ENCODE results near the gene PPP6R3. TPM values are rescaled to one million over a fixed set of nuclear protein-coding genes. Genes with fewer than 3 reads are reported as not detected.

Gene PPP6R3
- total RNA-seq, 2 experiments from 2014 or later, result 95.4 to 103 TPM

DNA sequence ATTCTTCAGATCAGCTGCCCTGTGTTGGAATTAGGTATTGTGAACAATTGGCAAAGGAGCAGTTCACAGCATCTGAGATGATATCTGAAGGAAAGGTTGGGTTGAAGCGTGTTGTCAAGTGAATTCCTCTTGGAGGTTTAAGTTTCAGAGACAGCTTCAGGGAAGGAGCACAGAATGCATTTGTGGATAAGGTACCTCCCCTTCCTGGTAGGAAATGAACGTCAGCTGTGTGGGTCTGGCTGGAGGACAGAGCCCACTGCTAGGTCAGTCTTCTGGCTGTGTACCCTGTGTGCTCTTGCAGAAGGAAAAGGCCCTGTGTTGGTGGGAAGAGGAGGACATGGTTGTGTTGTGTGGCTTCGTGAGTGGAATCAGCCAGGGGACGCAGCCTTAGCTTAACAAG, 135.7 kb downstream of the PPP6R3 start:
- Mint-ChIP-seq H3K27ac (no peak overlapping the region), H3K4me1 (ENCODE audit: low read depth) (no peaks in the 10 kb centered on the region), H3K27me3 (no peaks in the 10 kb centered on the region), H3K36me3 (ENCODE audit: low read depth) (peaks cover 57% of the 10 kb centered on the region), H3K4me3 (no peak overlapping the region), H3K9me3 (no peaks in the 10 kb centered on the region)
- ATAC-seq, result no peak
- POLR2A ChIA-PET, result no interaction called here
- TF ChIP-seq, protein P1, sequence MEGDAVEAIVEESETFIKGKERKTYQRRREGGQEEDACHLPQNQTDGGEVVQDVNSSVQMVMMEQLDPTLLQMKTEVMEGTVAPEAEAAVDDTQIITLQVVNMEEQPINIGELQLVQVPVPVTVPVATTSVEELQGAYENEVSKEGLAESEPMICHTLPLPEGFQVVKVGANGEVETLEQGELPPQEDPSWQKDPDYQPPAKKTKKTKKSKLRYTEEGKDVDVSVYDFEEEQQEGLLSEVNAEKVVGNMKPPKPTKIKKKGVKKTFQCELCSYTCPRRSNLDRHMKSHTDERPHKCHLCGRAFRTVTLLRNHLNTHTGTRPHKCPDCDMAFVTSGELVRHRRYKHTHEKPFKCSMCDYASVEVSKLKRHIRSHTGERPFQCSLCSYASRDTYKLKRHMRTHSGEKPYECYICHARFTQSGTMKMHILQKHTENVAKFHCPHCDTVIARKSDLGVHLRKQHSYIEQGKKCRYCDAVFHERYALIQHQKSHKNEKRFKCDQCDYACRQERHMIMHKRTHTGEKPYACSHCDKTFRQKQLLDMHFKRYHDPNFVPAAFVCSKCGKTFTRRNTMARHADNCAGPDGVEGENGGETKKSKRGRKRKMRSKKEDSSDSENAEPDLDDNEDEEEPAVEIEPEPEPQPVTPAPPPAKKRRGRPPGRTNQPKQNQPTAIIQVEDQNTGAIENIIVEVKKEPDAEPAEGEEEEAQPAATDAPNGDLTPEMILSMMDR (IDR thresholded peaks at IDR 0.05), result no peak
- intact Hi-C loops (cut with micrococcal nuclease), result no loop called here
- DNase-seq, result no peak
- CTCF ChIA-PET, result interaction anchor here (1.6 kb wide), 1 partner anchor 12 kb away, joined by 11 read pairs; no protein-coding TSS in a partner anchor

- Mint-ChIP-seq H3K4me3 (no peak overlapping the region), H3K9me3 (no peaks in the 10 kb centered on the region), H3K4me1 (ENCODE audit: low read depth) (no peaks in the 10 kb centered on the region), H3K27ac (no peak overlapping the region), H3K36me3 (ENCODE audit: low read depth) (peaks cover 71% of the 10 kb centered on the region), H3K27me3 (no peaks in the 10 kb centered on the region)
- CTCF ChIA-PET, result interaction anchor here (1.2 kb wide), 1 partner anchor 15 kb away, joined by 3 read pairs; no protein-coding TSS in a partner anchor
- POLR2A ChIA-PET, result no interaction called here
- intact Hi-C loops (cut with micrococcal nuclease), result no loop called here
- DNase-seq (no peak), ATAC-seq (no peak)
- TF ChIP-seq, protein P1 (IDR thresholded peaks at IDR 0.05), result no peak
Observed at GRCh38 chr11:68598816-68599653, 138.5 kb downstream of the PPP6R3 start.

DNA sequence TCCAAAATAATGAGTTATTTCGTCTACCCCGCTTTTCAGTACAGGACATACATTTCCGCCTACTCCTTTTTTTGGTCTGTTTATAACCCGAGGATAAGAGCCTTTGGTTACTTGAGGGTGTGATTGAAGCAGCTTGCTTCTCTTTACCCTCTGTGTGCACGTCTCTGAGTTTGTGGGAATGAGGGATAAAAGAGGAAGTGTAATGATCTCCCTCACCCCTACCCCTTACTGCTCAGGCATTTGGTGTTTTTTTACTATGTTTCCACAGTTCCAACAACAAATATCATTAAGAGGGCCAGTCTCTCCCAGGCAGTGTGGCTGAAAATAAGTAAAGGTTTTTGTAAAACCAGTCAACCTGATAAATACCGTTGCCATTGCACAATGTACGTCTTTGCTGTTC, 140.6 kb downstream of the PPP6R3 start:
- Mint-ChIP-seq H3K27ac (no peak overlapping the region), H3K9me3 (no peaks in the 10 kb centered on the region)

GRCh38 chr11:68609761-68610160, 149.2 kb downstream of the PPP6R3 start:
- ChIA-PET CTCF (no interaction called here), POLR2A (no interaction called here)
- Mint-ChIP-seq H3K27me3 (no peaks in the 10 kb centered on the region), H3K4me3 (no peak overlapping the region), H3K9me3 (no peaks in the 10 kb centered on the region), H3K4me1 (ENCODE audit: low read depth) (no peaks in the 10 kb centered on the region), H3K36me3 (ENCODE audit: low read depth) (peaks cover 61% of the 10 kb centered on the region), H3K27ac (no peak overlapping the region)
- intact Hi-C loops (cut with micrococcal nuclease), result no loop called here
- DNase-seq (no peak), ATAC-seq (no peak)
- TF ChIP-seq, protein P1 (IDR thresholded peaks at IDR 0.05), result no peak

More for the DNA sequence above, 140.6 kb downstream of the PPP6R3 start:
- CTCF ChIA-PET, result interaction anchor here (0.8 kb wide), 1 partner anchor 18 kb away, joined by 3 read pairs; no protein-coding TSS in a partner anchor
- TF ChIP-seq, protein P1 (IDR thresholded peaks at IDR 0.05), result no peak
- peaks cover 80% of the 10 kb centered on the region for H3K36me3 Mint-ChIP-seq (ENCODE audit: low read depth)
- no peak for DNase-seq
- intact Hi-C loops (cut with micrococcal nuclease), result no loop called here
- no peak overlapping the region for H3K4me3 Mint-ChIP-seq
- POLR2A ChIA-PET, result no interaction called here
- H3K27me3 Mint-ChIP-seq, result no peaks in the 10 kb centered on the region
- ATAC-seq, result no peak
- H3K4me1 Mint-ChIP-seq (ENCODE audit: low read depth), result no peaks in the 10 kb centered on the region

DNA sequence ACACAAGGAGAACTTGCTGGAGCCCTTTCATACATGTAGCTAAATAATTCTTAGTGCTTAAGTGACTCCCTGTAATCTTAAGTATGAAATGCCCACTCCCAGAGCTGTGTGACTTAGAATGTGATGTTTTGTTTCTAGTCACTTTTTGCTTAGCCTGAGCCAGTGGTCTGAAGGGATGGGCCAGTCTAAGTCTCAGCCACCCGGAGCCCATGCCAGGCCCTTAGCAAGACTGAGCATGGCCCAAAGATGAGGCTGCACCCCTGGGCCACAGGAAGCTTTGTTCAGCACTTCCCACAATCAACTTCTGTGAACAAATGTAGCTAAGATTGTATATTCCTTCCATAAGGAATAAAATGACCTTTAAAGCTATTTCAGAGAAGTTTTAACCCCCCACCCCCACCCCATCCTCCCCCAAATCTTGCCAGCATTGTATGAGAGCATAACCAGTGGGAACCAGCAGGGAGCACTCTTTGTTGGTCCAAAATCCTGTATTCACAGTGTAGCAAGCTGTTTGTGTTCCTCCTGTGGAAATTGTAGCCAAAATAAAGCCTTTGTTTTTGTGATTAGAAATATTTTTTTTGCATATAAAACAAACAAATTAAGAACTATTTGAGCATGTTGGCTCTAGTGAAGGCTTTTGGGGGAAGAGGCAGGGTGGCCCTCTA, 150.0 kb downstream of the PPP6R3 start:
- Mint-ChIP-seq H3K9me3 (no peaks in the 10 kb centered on the region), H3K4me1 (ENCODE audit: low read depth) (no peaks in the 10 kb centered on the region), H3K27ac (no peak overlapping the region), H3K36me3 (ENCODE audit: low read depth) (peaks cover 60% of the 10 kb centered on the region), H3K27me3 (no peaks in the 10 kb centered on the region), H3K4me3 (no peak overlapping the region)
- intact Hi-C loops (cut with micrococcal nuclease), result no loop called here
- CTCF ChIA-PET, result interaction anchor here (0.9 to 1.1 kb wide), 2 partner anchors 10 to 27 kb away, joined by 3 read pairs; no protein-coding TSS in a partner anchor
- POLR2A ChIA-PET, result no interaction called here
- DNase-seq, result no peak
- TF ChIP-seq, protein P1 (IDR thresholded peaks at IDR 0.05), result no peak
- ATAC-seq, result no peak

All from activated CD8-positive, alpha-beta T cell treated with anti-CD3 and anti-CD28 coated beads for 36 hours (primary cell).